Astrocyte (in vitro differentiated cells and primary cell): Measurements from ENCODE around the gene ATF2. TPM values are rescaled to one million over a fixed set of nuclear protein-coding genes. Genes with fewer than 3 reads are reported as not detected.

Experiments
- DNase-seq: peaks from one replicate; pipeline ENCODE4 v3.0.0-alpha.2; 2010; ENCODE audit warnings: low read depth
- FAIRE-seq: peaks from 2 replicates; lab custom pipeline; 2011; peaks lifted over from hg19 to GRCh38; lab: Jason Lieb, UNC
- H2AFZ ChIP-seq: 2 replicates; pipeline ENCODE4 v1.6.0; 2012; ENCODE audit warnings: low read depth, low read length, inconsistent platforms
- H3K27ac ChIP-seq: 2 replicates; pipeline ENCODE4 v1.5.1; 2011; ENCODE audit warnings: low read depth, low read length, inconsistent platforms
- H3K27me3 ChIP-seq: 2 replicates; pipeline ENCODE4 v1.6.0; 2011; ENCODE audit warnings: low read length, inconsistent platforms; ENCODE audit not compliant: insufficient read depth
- H3K36me3 ChIP-seq: 2 replicates; pipeline ENCODE4 v1.5.1; 2011; ENCODE audit warnings: low read length, inconsistent platforms; ENCODE audit not compliant: insufficient read depth
- H3K4me1 ChIP-seq: 2 replicates; pipeline ENCODE4 v1.5.1; 2011; ENCODE audit warnings: low read length, inconsistent platforms; ENCODE audit not compliant: insufficient read depth
- H3K4me2 ChIP-seq: 2 replicates; pipeline ENCODE4 v1.6.0; 2012; ENCODE audit warnings: low read length, inconsistent platforms
- H3K4me3 ChIP-seq: 2 replicates; pipeline ENCODE4 v1.5.1; 2011; ENCODE audit warnings: low read depth, mild to moderate bottlenecking, low read length, inconsistent platforms; ENCODE audit not compliant: insufficient read depth
- H3K79me2 ChIP-seq: 2 replicates; pipeline ENCODE4 v1.6.0; 2012; ENCODE audit warnings: mild to moderate bottlenecking, low read length, inconsistent platforms; ENCODE audit not compliant: insufficient read depth
- H3K9ac ChIP-seq: 2 replicates; pipeline ENCODE4 v1.6.0; 2012; ENCODE audit warnings: mild to moderate bottlenecking, low read length, inconsistent platforms
- H3K9me3 ChIP-seq: 2 replicates; pipeline ENCODE4 v1.5.1; 2012; ENCODE audit warnings: low read depth, mild to moderate bottlenecking, low read length, inconsistent platforms; ENCODE audit not compliant: insufficient read depth
- H4K20me1 ChIP-seq: 2 replicates; pipeline ENCODE4 v1.6.0; 2012; ENCODE audit warnings: low read length, inconsistent platforms; ENCODE audit not compliant: insufficient read depth
- H3K27ac Mint-ChIP-seq: one replicate; pipeline ENCODE4 v1.8.0; 2021; ENCODE audit warnings: mild to moderate bottlenecking, mixed read lengths; ENCODE audit not compliant: unreplicated experiment
- H3K27me3 Mint-ChIP-seq: one replicate; pipeline ENCODE4 v1.8.0; 2021; ENCODE audit warnings: low read depth, mixed read lengths; ENCODE audit not compliant: unreplicated experiment
- H3K36me3 Mint-ChIP-seq: one replicate; pipeline ENCODE4 v1.8.0; 2021; ENCODE audit warnings: low read depth, mixed read lengths; ENCODE audit not compliant: unreplicated experiment
- H3K4me1 Mint-ChIP-seq: one replicate; pipeline ENCODE4 v1.8.0; 2021; ENCODE audit warnings: low read depth, mixed read lengths; ENCODE audit not compliant: unreplicated experiment
- H3K4me3 Mint-ChIP-seq: one replicate; pipeline ENCODE4 v1.8.0; 2021; ENCODE audit warnings: mild to moderate bottlenecking, moderate library complexity, mixed read lengths; ENCODE audit not compliant: unreplicated experiment
- H3K9me3 Mint-ChIP-seq: one replicate; pipeline ENCODE4 v1.8.0; 2021; ENCODE audit warnings: mild to moderate bottlenecking, mixed read lengths; ENCODE audit not compliant: unreplicated experiment
- CTCF ChIP-seq: IDR thresholded peaks from 2 replicates; pipeline ENCODE4 v1.5.1; 2011; ENCODE audit warnings: low read depth, mild to moderate bottlenecking, inconsistent platforms, low read length, moderate library complexity; ENCODE audit not compliant: insufficient read depth
- EZH2 ChIP-seq: IDR thresholded peaks from 2 replicates; pipeline ENCODE4 v1.6.1; 2012; ENCODE audit warnings: mild to moderate bottlenecking, low read length, inconsistent platforms; ENCODE audit not compliant: insufficient read depth
- total RNA-seq: library from RNA; stranded (reverse); gene quantifications from 2 replicates; pipeline ENCODE4 v1.2.1, GENCODE V29; 2021

The ATF2 gene
- total RNA-seq, 1 donor from 2014 or later, result 54.7 TPM

GRCh38 chr2:175195012-175195411, 27.0 kb upstream of the ATF2 start:
- TF ChIP-seq EZH2, result no peak
- no peak for TF ChIP-seq CTCF
- Histone ChIP-seq H3K4me3 (no peak overlapping the region), H3K4me2 (no peak overlapping the region), H3K9me3 (no peaks in the 10 kb centered on the region), H3K27me3 (peaks cover 7% of the 10 kb centered on the region), H3K4me1 (no peaks in the 10 kb centered on the region), H3K27ac (no peak overlapping the region), H2AFZ (no peak overlapping the region), H3K9ac (no peak overlapping the region), H3K79me2 (no peaks in the 10 kb centered on the region), H3K36me3 (no peaks in the 10 kb centered on the region), H4K20me1 (no peaks in the 10 kb centered on the region)
- H3K4me1 Mint-ChIP-seq, result no peaks in the 10 kb centered on the region
- peaks cover 10% of the 10 kb centered on the region for H3K9me3 Mint-ChIP-seq
- DNase-seq (no peak), FAIRE-seq (no peak)
- no peaks in the 10 kb centered on the region for H3K27me3 Mint-ChIP-seq
- no peak overlapping the region for H3K4me3 Mint-ChIP-seq
- no peaks in the 10 kb centered on the region for H3K36me3 Mint-ChIP-seq
- H3K27ac Mint-ChIP-seq, result no peak overlapping the region

DNA sequence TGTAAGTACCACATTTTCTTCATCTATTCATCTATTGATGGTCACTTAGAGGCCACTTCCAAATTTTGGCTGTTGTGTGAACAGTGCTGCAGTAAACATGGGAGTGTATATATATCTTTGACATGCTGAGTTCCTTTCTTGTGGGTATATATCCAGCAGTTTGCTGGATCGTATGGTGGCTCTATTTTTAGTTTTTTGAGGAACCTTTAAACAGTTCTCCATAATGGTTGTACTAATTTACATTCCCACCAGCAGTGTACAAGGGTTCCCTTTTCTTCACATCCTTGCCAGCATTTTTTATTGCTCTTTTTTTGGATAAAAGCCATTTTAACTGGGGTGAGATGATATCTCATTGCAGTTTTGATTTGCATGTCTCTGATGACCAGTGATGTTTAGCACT, 20.8 kb upstream of the ATF2 start:
- TF ChIP-seq CTCF (no peak), EZH2 (no peak)
- Histone ChIP-seq H3K79me2 (no peaks in the 10 kb centered on the region), H3K4me2 (no peak overlapping the region), H3K4me1 (no peaks in the 10 kb centered on the region), H3K4me3 (no peak overlapping the region), H3K9ac (no peak overlapping the region), H3K27ac (no peak overlapping the region), H3K27me3 (no peaks in the 10 kb centered on the region), H2AFZ (no peak overlapping the region), H3K9me3 (no peaks in the 10 kb centered on the region), H3K36me3 (no peaks in the 10 kb centered on the region), H4K20me1 (no peaks in the 10 kb centered on the region)
- no peak for DNase-seq
- no peak for FAIRE-seq
- H3K27me3 Mint-ChIP-seq, result no peaks in the 10 kb centered on the region
- H3K9me3 Mint-ChIP-seq, result peaks cover 4% of the 10 kb centered on the region
- H3K36me3 Mint-ChIP-seq, result no peaks in the 10 kb centered on the region
- H3K4me3 Mint-ChIP-seq, result no peak overlapping the region
- H3K4me1 Mint-ChIP-seq, result peaks cover 3% of the 10 kb centered on the region
- no peak overlapping the region for H3K27ac Mint-ChIP-seq

DNA sequence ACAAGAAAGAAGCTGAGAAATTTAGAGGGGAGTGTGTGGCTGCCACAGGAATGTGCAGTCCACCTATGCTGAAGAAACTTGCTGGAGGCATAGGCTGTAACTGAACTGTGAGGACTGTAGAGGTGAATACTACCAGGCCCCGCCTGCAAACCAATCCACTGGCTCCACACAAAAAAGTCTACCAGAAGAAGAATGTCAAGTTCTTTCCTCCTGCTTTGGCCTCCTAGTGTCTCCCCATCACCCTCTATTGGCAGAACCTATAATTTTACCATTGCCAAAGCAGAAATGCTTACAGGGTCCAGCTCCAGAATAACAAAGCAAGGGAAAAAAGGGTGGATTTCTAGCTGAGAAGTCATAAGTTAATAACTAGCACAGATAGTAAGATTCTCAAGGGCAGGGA, 19.4 kb upstream of the ATF2 start:
- no peaks in the 10 kb centered on the region for H3K4me1 ChIP-seq
- TF ChIP-seq EZH2 (no peak), CTCF (no peak)
- H3K27ac ChIP-seq, result no peak overlapping the region
- Mint-ChIP-seq H3K27me3 (no peaks in the 10 kb centered on the region), H3K4me1 (peaks cover 3% of the 10 kb centered on the region), H3K27ac (no peak overlapping the region), H3K4me3 (no peak overlapping the region), H3K9me3 (peaks cover 4% of the 10 kb centered on the region), H3K36me3 (no peaks in the 10 kb centered on the region)
- no peak overlapping the region for H2AFZ ChIP-seq
- H4K20me1 ChIP-seq, result no peaks in the 10 kb centered on the region
- no peak overlapping the region for H3K9ac ChIP-seq
- H3K27me3 ChIP-seq, result no peaks in the 10 kb centered on the region
- no peaks in the 10 kb centered on the region for H3K79me2 ChIP-seq
- DNase-seq (no peak), FAIRE-seq (no peak)
- no peaks in the 10 kb centered on the region for H3K36me3 ChIP-seq
- H3K4me2 ChIP-seq, result no peak overlapping the region
- no peaks in the 10 kb centered on the region for H3K9me3 ChIP-seq
- H3K4me3 ChIP-seq, result no peak overlapping the region
